HG03045 (cell line): Measurements from ENCODE around the gene IGFBPL1.
A peak's percentile ranks its signal among the peaks of the same experiment; 100 is the strongest.

Experiments
- ATAC-seq: cut with Tn5 transposase; IDR thresholded peaks from one replicate; pipeline ENCODE4 v1.9.1; 2021; ENCODE audit warnings: mild to moderate bottlenecking, moderate library complexity; ENCODE audit not compliant: unreplicated experiment

Gene IGFBPL1

GRCh38 chr9:38423973-38424843 lies at the start of gene IGFBPL1:
IGFBPL1 (minus strand) TSS chr9:38424454; CDS start chr9:38424424, 30 bp downstream.
- no peak for ATAC-seq

DNA sequence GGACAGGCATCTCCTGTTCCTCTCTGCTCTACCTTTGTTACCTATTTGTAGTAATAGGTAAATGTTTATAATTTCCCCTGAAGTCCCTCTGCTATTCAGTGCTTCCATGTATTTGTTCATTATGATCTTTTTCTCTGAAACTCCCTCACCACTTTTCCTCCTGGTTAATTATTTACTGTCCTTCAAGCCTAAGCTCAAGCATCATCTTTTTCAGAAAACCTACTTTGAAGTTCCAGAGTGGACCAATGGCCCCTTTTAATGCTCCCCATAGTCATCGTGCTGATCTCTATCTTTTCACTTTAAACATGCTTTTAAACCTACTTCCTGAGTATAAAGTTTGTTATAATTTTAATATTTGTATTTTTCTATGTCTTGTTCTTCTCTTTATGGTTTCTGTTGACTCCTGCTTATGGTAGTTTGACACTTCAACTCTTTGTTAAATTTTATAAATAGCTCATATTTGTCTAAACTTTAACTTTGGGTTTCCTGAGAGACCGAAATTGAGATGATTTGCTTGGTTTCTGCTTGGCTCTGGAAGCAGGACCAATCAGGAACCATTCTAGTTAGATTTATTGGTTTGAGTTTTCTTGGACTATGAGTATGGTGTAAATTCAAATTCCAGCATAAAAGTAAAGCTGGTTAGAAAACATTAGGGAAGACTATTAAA lies 48.5 kb upstream of the IGFBPL1 start:
- ATAC-seq: peak; percentile 63

DNA sequence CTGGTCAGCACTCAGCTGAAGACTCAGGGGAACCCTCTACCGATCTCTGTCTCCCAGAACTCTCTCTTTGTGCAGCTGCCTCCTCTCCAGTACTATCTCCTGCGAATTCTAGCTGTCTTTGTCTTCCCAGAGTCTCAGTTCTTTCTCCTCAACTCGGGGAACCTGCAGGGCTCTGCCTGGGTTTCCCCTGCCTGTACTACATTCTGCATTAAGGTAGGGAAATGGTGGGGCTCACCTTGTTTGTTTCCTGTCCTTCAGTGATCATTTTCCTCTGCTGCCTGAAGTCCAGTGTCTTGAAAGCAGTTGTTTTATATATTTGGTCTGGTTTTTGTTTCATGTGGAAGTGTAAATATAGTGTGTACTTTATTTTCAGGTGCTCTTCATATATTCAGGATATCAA lies 43.1 kb upstream of the IGFBPL1 start:
- no peak for ATAC-seq

DNA sequence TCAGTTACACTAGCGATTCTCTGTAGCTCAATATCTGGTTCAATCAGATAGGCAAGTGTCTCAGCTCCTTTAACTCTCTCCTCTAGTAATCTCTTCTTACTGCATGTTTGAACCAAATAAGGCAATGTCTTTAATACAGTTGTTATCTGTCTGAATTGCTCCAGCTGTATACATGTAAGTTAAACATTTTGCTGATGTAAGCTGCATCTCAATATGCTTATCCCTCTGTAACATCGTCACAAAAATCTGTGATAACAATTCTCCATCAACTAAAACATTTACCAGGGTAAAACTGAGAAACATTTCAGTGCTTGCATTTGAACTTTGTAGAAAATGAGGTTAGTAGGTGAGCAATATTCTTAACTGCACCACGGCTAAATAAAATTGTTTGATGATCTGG lies 29.6 kb upstream of the IGFBPL1 start:
- no peak for ATAC-seq

DNA sequence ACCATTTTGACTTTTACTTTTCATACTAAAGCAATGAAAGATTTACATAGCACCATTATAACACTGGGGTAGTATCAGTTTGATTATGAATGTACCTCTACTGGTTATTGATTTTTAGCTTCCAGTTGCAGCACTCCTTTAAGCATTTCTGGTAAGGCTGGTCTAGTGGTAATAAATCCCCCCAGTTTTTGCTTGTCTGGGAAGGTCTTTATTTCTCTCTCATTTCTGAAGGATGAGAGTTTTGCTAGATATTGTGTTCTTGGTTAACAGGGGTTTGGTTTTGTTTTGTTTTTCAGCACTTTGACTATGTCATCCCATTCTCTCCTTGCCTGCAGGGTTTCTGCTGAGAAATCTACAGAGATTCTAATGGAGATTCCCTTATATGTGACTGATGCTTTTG lies 26.9 kb upstream of the IGFBPL1 start:
- no peak for ATAC-seq

DNA sequence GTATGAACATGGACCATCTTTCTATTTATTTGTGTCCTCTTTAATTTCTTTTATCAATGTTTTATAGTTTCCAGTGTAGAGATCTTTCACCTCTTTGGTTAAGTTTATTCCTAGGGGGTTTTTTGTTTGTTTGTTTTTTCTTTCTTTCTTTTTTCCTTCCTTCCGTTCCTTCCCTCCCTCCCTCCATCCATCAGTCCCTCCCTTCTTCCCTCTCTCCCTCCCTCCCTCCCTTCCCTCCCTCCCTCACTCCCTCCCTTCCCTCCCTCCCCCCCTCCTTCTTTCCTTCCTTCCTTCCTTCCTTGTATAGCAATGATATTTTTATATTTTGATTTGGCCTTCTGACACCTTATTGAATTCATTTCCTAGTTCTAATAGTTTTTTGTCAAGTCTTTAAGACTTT lies 23.4 kb upstream of the IGFBPL1 start:
- ATAC-seq: no peak

DNA sequence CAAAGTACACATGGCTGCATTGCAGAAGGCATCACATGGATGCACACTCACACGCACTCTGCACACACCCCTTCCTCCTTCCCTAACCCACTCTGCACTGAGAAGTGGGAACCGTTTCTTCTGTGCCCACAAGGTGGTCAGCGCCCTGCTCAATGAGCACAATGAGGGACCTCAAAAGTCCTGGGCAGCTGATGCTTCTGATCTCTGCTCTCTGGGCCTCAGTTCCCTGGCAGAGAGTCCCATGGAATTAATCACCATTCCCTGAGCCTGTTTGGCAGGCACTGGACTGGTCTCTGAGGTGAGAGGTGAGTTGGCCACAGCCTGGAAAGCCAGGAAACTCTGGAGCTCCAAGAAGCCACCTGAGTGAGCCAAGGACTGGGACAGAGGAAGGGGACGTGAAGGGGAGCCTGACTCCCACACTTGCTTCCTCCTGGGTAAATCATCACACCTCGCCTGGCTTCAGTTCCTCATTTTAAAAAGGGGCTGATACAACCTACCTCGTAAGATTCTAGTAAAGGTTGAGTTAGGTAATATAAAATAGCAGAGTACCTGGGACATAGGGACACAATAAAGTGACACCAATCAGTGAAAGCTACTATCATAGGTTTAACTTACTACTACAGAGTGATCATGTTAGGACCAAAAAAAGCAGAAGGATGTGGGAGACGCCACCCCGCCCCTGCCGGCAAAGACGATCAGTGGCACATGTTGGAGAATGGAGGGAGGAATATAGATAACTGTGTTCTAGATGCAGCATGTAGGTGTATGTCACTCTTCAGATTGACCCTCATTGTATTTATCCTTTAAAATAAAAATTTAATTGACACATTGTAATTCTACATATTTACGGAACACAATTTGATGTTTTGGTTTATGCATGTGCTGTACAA lies 21.1 kb upstream of the IGFBPL1 start:
- ATAC-seq: no peak

DNA sequence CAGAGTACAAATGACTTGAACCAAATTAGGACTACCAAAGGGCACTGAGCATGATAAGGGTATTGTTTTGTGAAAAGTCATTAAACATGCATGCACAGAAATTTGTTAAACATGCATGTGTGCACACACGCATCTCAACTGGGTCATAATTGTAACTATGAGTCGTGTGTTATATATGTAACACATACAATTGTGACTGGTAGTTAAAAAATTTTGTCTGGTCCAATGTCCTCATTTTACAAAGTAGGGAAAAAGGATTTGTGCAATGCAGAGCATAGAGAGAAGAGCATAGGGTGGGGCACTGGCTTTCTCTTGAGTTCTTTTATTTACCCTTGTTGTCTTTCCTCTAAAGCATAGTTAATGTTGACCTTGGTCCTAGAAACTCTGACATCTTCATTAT lies 19.3 kb upstream of the IGFBPL1 start:
- ATAC-seq: no peak

DNA sequence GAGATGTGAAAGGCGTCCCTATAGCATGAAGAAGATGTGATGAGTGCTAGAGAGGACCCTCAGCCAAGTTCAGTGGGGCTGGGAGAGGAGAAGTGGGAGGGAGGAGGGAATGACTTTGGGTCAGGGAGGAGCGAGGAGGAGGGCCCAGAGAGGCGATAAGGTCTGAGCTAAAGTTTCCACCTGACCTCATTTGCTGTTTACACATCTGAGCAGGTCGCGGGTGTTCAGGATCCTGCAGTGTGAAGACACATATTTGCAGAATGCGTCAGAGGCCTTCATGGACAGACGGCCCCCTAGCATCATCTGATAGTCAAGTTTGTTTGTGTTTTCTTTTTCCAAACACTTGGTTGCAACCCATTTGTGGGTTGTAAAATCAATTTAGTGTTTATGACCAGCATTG lies 18.9 kb upstream of the IGFBPL1 start:
- ATAC-seq: no peak

- ATAC-seq: no peak
Measured at GRCh38 chr9:38442473-38443096, 18.3 kb upstream of the IGFBPL1 start.

DNA sequence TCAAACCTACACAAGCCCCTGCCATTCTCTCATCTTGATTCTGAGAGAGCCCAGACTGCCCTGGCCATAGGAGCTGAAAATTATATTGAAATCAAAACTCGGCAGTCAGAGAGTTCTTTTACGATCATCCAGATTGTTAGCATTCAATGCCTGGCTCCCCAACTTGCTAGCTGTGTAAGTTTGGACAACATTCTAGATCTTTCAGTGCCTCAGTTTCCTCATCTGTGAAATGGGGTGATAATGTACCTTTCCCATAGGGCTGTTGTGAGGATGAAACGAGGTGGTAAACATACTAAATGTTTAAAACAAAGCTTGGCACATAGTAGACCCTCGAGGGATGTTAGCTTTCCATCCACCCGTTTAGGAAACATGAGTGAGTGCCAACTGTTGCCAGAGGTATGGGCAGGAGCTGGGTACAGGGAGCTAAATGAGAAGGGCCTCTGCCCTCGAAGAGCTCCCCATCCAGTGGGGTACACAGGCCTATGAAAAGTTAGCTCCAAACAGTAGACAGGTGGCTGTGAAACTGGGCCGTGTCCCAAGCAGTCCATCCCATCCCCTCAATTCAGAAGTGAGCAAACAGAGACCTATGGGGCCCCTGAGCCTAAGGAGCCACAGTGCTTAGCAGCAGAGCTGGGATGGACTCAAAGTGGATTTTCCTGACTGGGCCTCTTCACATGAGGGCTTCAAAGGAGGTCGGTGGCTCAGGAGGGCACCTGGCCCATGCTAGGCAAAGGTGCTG lies 17.3 kb upstream of the IGFBPL1 start:
- ATAC-seq: no peak

DNA sequence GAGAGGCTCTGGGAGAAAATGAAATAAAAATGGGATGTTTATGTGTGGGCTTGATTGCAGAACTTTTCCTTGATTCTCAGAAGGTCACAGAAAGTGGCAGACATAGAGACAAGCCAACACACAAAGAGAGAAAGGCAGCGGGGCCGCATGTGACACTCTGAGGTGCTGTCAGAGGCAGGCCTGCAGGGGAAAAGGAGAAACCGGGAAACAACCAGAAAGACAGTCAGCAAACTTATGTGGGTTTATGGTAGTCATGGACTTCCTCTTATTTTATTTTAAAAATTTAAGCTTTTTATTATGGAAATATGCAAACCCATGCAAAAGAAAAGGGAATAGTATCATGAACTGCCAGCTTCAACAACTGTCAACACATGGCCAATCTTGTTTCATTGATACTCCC lies 16.3 kb upstream of the IGFBPL1 start:
- no peak for ATAC-seq

GRCh38 chr9:38439916-38440301 lies 15.7 kb upstream of the IGFBPL1 start:
- no peak for ATAC-seq

DNA sequence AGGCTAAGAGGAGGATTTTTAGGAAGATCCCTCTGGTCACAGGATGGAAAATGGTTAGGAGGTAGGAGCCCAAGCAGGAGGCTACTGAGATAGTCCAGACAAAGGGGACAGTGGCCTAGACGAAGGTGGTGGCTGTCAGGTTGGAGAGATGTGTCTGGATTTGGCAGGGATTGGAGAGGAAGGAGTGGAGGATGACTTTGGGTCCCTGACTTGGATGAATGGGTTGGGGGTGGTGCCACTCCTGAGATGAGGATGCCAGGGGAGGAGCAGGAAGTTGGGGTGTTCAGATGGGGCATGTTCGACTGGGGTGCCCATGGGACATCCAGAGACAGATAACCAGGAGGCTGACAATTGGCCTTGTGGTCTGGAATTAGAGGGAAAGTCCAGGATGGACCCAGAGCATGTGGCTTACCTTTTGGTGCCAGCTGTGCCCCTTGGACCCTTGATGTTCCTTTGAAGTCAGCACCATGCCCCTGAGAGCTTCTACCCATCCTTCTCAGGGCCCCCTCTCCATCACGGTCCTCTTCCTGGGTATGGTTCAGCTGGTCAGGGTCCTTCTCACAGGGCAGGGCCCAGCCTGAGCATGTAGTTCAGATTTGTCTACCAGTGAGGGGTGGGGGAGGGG lies 15.1 kb upstream of the IGFBPL1 start:
- ATAC-seq: no peak

- ATAC-seq: no peak
Measured at GRCh38 chr9:38437193-38437823, 13.1 kb upstream of the IGFBPL1 start.

- no peak for ATAC-seq
Measured at GRCh38 chr9:38436708-38437107, 12.5 kb upstream of the IGFBPL1 start.

- no peak for ATAC-seq
Measured at GRCh38 chr9:38435521-38435920, 11.3 kb upstream of the IGFBPL1 start.

GRCh38 chr9:38434853-38435252 lies 10.6 kb upstream of the IGFBPL1 start:
- no peak for ATAC-seq

DNA sequence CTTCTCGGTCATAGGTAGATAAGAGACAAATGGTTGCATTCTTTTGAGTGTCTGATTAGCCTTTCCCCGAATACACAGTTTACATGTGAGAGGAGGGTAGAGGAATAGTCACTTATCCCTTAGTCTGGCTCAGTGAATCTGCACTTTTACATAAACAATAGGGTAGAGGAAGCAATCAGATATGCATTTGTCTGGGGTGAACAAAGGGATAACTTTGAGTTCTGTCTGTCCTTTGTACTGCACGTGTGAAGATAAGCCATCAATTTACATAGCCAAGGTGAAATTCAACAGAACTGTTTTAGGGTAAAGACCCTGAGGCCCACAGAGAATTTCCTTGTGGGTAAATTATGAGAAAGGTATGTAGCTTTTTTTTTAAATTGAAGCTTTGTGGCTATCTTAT lies 10.1 kb upstream of the IGFBPL1 start:
- ATAC-seq: no peak
